ENCODE results near the gene CHSY1. TPM values are rescaled to one million over a fixed set of nuclear protein-coding genes. Genes with fewer than 3 reads are reported as not detected.
"Not testable (repeated sequence)": the region's sequence is repeated elsewhere in the genome, so short reads cannot be mapped to it uniquely, and the experiment has no call there.

Gene CHSY1
- total RNA-seq, 1 donor from 2014 or later, result 39.7 TPM

DNA sequence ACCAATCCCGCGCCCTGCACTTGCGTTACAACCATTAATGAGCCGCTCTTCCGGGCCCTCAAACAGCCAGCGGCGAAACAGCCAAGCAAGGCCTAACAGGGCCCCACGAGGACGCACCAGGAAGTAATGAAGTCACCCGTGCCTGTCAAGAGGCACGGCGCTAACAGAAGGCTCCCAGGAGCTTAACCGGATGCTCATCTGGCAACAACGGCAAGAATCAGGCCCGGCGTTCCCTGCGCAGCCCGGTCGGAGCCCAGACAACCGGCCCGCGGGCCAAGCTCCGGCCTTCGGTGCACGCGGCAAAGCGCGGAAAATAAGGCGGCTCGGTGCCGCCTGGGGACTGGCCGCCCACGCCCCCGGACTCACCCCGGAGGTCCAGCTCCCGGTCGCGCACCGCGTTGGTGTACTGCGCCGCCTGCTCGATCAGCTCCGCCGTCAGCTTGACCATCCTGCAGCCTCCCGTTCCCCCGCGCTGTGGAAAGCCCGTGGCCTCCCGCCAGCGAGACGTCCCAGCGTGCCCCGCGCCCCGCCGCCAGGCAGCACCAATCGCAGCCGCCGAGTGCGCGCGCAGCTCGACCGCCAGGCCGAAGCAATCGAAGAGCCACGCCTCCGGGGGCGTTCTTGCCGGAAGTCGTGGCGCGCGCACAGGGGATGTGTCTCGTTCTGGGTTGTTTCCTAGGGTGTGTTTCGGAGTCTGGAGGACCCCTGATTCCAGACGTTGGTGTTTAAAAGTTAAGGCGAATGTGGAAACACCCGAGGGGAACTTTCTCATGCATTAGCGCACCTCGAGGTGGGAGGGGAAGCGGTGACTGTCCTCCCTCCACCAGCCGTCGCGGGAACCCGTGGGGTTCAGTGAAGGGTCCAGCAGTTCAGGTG lies 43.1 kb upstream of the CHSY1 start, which contains the start of gene SNRPA1:
TSS of gene SNRPA1 (minus strand) at position 518 of the 876 bp plus-strand sequence. CDS start at position 448, 70 bp downstream.
- peak; percentile 99 for DNase-seq (ENCODE audit: extremely low spot score, unreplicated experiment)
- TF ChIP-seq, protein P1, sequence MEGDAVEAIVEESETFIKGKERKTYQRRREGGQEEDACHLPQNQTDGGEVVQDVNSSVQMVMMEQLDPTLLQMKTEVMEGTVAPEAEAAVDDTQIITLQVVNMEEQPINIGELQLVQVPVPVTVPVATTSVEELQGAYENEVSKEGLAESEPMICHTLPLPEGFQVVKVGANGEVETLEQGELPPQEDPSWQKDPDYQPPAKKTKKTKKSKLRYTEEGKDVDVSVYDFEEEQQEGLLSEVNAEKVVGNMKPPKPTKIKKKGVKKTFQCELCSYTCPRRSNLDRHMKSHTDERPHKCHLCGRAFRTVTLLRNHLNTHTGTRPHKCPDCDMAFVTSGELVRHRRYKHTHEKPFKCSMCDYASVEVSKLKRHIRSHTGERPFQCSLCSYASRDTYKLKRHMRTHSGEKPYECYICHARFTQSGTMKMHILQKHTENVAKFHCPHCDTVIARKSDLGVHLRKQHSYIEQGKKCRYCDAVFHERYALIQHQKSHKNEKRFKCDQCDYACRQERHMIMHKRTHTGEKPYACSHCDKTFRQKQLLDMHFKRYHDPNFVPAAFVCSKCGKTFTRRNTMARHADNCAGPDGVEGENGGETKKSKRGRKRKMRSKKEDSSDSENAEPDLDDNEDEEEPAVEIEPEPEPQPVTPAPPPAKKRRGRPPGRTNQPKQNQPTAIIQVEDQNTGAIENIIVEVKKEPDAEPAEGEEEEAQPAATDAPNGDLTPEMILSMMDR (IDR thresholded peaks at IDR 0.05), result no peak
- H3K27me3 Mint-ChIP-seq (ENCODE audit: unreplicated experiment), result no peaks in the 10 kb centered on the region
- H3K4me1 Mint-ChIP-seq (ENCODE audit: unreplicated experiment), result peaks cover 51% of the 10 kb centered on the region
- H3K27ac Mint-ChIP-seq (ENCODE audit: unreplicated experiment), result peak within 1 kb of the TSS; percentile 94
- no peaks in the 10 kb centered on the region for H3K9me3 Mint-ChIP-seq (ENCODE audit: unreplicated experiment)
- peaks cover under 1% of the 10 kb centered on the region for H3K36me3 Mint-ChIP-seq (ENCODE audit: unreplicated experiment)
- H3K4me3 Mint-ChIP-seq (ENCODE audit: unreplicated experiment), result peak within 1 kb of the TSS; percentile 92

DNA sequence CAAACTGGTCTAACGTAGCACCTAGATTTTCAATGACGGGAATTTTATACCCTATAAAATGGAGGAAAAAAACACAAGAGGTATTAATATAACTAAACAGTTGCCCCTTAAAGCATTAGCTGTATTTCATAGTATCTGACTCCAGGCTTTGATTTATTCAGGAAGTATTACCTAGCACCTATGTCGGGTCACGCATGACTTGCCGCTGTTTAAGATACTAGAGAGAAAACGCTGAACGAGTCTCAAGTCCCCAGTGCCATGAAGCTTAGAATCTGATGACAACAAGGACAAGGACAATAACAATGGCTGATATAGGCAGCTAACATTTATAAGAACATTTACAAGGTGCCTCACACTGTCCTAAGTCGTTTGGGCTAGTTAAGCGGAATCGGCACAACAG lies 41.3 kb upstream of the CHSY1 start:
- Mint-ChIP-seq H3K27ac (ENCODE audit: unreplicated experiment) (peak overlapping the region; percentile 94), H3K4me1 (ENCODE audit: unreplicated experiment) (peaks cover 50% of the 10 kb centered on the region), H3K36me3 (ENCODE audit: unreplicated experiment) (peaks cover 7% of the 10 kb centered on the region), H3K4me3 (ENCODE audit: unreplicated experiment) (peak overlapping the region; percentile 92), H3K27me3 (ENCODE audit: unreplicated experiment) (no peaks in the 10 kb centered on the region), H3K9me3 (ENCODE audit: unreplicated experiment) (no peaks in the 10 kb centered on the region)
- TF ChIP-seq, protein P1 (IDR thresholded peaks at IDR 0.05), result no peak
- DNase-seq (ENCODE audit: extremely low spot score, unreplicated experiment), result no peak

DNA sequence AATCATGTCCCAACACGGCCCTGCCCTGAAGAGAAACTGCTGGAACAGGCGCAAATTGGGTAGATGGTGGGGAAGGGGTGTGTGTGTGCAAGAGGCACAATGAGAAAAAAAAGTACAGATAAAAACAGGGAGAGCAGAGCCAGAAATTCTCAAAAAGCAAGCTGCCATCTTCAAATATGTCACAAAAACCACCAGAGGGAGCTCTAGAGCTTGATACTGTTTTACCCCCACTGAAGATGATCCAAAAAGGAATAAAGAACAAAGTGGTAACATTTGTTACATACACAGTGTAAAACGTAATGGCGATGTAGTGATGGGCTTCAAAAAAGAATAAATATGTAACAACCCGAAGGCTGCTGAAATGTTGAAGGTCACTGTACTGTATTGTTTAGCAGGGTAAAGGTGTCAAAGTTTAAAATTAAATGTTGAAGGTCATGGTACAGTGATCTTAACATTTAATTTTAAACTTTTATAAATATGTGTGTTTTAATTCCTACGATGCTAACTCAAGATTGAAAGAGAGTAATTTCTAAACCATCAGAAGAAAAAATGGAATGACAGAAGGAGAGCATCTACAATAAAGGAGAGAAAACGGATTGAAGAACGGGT lies 37.2 kb upstream of the CHSY1 start:
- H3K36me3 Mint-ChIP-seq (ENCODE audit: unreplicated experiment), result peaks cover 31% of the 10 kb centered on the region
- no peak overlapping the region for H3K4me3 Mint-ChIP-seq (ENCODE audit: unreplicated experiment)
- H3K4me1 Mint-ChIP-seq (ENCODE audit: unreplicated experiment), result peaks cover 25% of the 10 kb centered on the region
- no peak for DNase-seq (ENCODE audit: extremely low spot score, unreplicated experiment)
- TF ChIP-seq, protein P1 (IDR thresholded peaks at IDR 0.05), result peak; percentile 73
- no peaks in the 10 kb centered on the region for H3K9me3 Mint-ChIP-seq (ENCODE audit: unreplicated experiment)
- peak overlapping the region; percentile 4 for H3K27ac Mint-ChIP-seq (ENCODE audit: unreplicated experiment)
- no peaks in the 10 kb centered on the region for H3K27me3 Mint-ChIP-seq (ENCODE audit: unreplicated experiment)

DNA sequence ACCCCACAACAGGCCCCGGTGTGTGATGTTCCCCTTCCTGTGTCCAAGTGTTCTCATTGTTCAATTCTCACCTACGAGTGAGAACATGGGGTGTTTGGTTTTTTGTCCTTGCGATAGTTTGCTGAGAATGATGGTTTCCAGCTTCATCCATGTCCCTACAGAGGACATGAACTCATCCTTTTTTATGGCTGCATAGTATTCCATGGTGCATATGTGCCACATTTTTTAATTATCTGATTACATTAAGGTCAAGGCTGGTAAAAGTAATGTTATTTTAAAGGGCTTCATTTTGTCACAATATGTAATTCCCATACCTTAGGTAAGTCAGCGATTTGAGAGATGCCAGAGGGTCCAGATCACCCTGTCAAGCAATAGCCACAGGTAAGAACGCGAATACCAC lies 35.5 kb upstream of the CHSY1 start:
- not testable (repeated sequence) for H3K27me3 Mint-ChIP-seq (ENCODE audit: unreplicated experiment); H3K27ac Mint-ChIP-seq (ENCODE audit: unreplicated experiment); DNase-seq (ENCODE audit: extremely low spot score, unreplicated experiment); H3K9me3 Mint-ChIP-seq (ENCODE audit: unreplicated experiment); H3K4me3 Mint-ChIP-seq (ENCODE audit: unreplicated experiment)
- H3K36me3 Mint-ChIP-seq (ENCODE audit: unreplicated experiment), result peaks cover 40% of the 10 kb centered on the region
- H3K4me1 Mint-ChIP-seq (ENCODE audit: unreplicated experiment), result peaks cover 11% of the 10 kb centered on the region

DNA sequence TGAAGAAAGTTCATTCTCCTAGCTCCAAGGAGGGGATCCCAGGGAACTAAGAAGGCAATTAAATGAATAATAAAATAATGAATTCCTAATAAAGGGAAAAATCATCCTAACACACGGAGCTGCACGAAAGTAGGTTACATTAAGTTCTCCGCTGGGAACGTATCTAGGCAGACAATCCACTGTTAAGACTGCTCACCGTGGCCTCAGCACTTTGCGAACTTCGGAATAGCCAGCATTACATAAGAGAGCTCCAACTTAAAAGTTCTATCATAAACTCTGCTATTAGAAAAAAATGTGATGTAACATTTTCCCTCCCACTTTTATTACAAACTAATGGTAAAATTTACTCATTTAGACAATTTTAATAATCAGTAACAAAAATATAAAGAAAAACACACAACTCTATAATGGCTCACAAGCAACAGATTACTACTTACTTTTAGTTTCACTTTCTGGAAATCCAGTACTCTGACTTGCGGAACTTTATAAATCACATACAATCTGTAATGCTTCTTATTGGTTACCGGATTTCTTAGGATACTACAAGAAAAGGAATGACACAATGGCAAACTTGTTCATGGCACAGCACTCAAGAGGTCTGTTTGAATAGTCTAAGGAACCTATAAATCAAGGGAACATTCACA lies 34.7 kb upstream of the CHSY1 start:
- no peak for DNase-seq (ENCODE audit: extremely low spot score, unreplicated experiment)
- peaks cover 47% of the 10 kb centered on the region for H3K36me3 Mint-ChIP-seq (ENCODE audit: unreplicated experiment)
- H3K9me3 Mint-ChIP-seq (ENCODE audit: unreplicated experiment), result no peaks in the 10 kb centered on the region
- no peak overlapping the region for H3K4me3 Mint-ChIP-seq (ENCODE audit: unreplicated experiment)
- H3K27ac Mint-ChIP-seq (ENCODE audit: unreplicated experiment), result peak overlapping the region; percentile 38
- TF ChIP-seq, protein P1 (IDR thresholded peaks at IDR 0.05), result no peak
- peaks cover 5% of the 10 kb centered on the region for H3K4me1 Mint-ChIP-seq (ENCODE audit: unreplicated experiment)
- H3K27me3 Mint-ChIP-seq (ENCODE audit: unreplicated experiment), result no peaks in the 10 kb centered on the region
